ENCODE results near the gene WSCD2.
"Not testable (repeated sequence)": the region's sequence is repeated elsewhere in the genome, so short reads cannot be mapped to it uniquely, and the experiment has no call there.

Gene WSCD2

DNA sequence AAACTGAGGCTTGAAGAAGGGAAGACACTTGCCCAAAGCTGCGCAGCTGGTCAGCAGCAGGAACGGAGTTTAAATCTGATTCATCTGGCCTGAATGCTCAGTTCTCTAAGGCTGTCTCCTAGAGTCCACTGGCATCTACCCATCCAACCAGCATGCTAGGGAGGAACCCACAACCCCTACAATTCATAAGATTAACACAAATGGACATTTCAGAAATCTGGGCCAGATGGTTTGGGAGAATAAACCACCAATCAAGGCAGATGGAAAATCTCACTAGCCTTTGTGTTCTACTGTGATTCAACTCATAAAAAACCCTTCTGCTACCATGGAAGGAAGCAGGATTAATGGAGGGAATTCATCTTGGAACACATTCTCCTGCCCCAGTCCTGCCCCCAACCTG lies 67.8 kb downstream of the WSCD2 start:
- DNase-seq (ENCODE audit: low read depth) = no peak

DNA sequence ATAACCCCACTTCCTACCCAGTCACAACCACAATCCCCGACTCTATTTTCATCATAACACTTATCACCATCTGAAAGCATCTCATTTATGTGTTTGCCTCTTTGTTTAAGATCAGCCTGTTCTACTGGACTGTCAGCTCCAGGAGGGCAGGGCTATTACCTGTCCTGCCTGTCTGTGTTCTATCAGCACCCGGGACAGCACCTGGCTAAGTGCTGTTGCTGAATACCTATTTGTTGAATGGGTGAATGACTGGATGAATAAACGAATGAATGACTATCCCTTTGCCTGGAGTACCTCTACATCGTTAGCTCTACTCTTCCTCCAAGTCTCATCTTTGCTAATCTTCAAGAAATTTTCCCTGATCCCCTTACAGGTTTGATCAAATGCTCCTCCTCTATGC lies 69.0 kb downstream of the WSCD2 start:
- DNase-seq (ENCODE audit: low read depth) = no peak

DNA sequence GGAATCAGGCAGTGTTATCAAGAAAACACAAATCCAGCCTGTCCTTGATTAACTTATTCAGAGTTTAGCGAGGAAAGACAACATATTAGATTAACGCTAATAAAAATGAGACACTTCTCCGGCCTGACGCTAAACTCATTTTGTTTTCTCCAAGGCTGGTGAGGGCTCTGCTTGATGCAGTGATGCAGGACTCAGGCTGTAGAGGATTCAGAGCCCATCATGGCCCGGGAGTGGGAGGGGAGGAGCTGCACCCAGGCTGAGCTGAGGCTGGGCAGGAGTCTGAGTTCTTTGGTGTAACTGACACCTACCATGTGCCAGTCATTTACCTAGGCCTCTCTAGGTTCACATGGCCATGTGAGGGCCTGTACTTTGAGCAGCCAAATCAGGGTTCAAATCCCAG lies 70.0 kb downstream of the WSCD2 start:
- DNase-seq (ENCODE audit: low read depth) = no peak

DNA sequence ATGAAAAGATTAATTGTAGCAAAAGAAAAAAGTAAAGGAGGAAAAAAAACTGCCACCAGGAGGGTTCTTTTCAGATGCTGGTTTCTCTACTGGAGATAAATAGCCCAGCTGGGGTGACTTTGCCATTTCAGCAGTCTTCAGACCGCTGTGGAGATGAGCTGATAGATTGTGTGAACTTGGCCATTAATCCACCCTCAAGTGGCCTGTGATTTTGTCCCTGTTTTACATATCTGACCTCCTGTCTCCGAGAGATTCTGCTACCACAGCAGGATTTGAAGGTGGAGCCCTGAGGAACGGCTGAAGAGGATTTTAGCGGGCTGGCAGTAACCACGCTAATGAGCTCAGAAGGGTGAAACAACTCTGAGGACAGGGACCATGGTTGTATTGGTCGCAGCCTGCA lies 72.7 kb downstream of the WSCD2 start:
- DNase-seq (ENCODE audit: low read depth) = no peak

DNA sequence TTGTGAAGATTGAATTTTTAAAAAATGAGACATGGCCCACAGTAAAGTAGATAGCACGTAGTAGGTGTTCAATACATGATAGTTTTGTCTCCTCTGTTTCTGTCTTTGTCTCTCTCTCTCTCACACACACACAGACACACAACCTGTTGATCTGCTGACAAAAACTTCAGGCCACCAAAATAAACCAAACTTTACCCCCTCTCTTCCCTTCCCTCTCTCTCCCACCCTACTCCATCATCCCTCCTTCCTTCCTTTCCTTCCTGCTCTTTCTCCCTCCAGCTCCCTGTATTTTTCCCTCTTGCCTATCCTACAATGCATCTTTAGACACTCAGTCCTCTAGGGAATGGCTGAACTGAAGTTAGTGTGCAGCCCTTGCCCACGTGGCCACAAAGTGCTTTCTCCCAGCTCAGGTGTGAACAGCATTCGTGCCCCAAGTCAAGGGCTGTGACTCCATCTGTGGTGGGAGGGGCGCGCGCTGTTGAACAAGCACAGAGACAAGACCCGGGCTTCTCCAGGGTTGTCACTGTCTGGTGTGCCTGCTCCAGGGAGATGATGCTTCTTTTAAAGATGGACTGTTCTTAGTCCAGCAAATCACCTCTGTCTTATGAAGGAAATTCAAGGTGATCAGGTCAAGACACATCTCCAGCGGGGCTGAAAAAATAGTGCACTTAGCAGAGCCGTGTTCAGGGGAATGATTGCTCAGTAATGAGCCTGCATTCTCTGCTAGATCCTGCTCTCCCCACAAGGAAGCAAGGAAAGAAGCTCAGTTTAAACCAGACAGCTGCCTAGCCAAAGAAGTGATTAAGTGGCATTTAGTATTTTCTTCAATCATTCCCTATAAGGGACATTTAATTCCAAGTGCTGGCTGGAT lies 75.3 kb downstream of the WSCD2 start:
- no peak for DNase-seq (ENCODE audit: low read depth)

DNA sequence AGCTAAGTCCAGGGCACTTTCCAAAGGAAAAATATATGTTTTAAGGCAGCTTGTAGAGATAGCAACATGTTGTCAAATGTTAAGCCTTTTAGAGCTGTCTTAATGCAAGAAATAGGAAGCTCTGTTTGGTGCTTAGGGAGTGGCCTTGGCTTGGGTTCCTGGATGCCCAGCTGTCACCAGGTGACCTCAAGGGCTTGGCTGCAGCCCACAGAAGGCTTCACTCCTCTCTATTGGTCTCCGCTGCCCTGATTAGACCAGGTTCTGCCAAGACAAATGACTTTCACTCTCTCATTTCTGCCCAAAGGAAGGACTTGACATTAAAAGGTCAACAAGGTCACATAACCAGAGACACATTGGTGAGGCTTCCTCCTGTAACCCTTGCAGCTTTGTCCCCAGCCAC lies 76.8 kb downstream of the WSCD2 start:
- DNase-seq (ENCODE audit: low read depth) = no peak

DNA sequence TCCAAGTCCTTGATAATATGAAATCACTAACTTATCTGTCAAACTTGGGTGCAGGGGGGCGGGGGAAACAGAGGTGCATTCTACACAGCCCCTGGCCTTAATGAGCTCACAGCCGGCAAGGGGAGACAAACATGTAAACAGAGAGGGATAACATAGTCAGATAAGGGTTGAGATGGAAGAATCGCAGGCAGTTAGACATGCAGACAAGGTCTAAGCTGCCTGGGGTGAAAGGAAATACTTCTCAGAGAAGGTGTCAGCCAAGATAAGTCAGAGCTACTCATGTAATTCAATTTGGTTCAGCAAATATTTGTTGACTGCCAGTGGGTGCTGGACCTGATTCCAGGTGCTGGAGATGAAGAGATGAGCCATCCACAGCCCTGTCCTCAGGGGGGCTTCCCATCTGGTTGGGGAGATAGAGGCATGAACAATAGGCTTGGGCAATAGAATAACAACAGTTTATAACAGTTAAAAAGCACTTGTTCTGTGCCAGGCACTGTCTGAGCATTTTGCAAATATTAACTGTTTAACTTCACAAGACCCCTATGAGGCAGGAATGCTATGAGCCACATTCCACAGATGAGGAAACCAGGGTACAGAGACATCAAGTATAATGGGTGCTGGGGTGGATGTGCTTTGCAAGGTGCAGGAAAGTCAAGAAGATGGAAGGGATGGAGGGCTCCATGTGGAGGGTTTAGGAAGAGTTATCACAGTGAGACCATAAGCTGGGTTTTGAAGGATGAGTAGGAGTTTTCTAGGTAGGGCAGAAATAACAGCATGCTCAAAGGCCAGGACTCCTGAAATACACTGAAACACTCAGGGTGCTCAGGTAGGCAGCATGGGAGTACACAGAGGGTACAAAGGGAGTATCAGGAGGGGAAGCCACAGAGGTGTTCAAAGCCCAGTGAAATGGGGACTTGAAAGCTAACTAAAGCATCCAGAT lies 79.0 kb downstream of the WSCD2 start:
- DNase-seq (ENCODE audit: low read depth) = no peak

DNA sequence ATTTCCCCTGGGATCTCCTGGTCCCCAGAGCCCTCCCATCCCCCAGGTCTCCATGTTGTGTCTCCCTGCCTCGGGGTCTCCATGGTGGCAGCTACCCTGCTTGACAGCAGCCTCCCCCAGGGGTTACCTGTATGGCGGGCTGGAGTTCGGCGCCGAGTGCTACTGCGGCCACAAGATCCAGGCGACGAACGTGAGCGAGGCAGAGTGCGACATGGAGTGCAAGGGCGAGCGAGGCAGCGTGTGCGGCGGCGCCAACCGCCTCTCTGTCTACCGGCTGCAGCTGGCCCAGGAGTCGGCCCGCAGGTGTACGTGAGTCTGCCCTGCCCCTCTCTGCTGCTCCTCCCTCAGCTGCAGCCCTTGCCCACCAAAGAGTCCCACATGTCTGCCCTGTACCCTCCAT lies 80.9 kb downstream of the WSCD2 start:
- no peak for DNase-seq (ENCODE audit: low read depth)

DNA sequence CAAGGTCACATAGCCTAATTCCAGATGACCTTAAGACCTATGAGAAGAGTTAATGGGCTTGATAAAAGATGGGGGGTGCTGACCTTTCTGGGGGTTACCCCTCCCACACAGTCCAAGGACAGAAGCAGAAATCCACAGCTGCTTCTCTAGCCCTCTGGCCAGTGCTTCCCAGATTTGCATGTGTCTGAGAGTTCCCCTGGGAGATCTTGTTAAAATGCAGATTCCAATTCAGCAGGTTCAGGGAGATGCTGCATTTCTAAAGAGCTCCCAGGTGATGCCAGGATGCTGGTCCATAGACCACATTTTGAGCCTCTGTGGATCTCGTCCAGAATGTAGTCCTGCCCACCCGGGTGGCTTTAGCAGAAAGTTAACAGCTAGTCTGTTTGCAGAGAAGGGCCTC lies 82.1 kb downstream of the WSCD2 start:
- DNase-seq (ENCODE audit: low read depth) = no peak

DNA sequence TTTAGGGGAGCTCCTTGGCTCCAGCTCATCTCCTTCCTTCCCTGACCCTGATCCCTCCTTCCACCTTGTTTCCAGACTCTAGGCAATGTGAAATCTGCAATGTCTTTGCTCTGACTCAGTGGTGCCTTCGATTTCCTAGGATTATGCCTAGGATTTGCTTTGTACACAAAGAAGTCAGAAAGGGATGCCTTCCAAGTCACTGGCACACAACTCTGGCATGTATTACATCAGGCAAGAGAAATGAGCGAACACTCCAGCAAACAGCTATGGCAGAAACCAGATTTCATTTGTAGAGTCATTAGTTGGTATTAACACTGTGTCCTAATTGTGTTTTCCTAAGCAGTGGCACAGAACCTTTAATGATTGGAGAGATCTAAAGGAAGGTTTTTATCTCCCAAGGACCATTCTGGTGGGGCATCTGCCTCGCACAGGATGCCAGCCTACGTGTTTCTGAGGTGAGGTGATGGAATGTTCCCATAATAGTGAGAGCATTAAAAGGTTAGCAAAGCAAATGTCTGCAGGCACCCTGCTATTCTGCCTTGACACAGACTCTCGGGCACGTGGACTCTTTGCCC lies 84.9 kb downstream of the WSCD2 start:
- no peak for DNase-seq (ENCODE audit: low read depth)

DNA sequence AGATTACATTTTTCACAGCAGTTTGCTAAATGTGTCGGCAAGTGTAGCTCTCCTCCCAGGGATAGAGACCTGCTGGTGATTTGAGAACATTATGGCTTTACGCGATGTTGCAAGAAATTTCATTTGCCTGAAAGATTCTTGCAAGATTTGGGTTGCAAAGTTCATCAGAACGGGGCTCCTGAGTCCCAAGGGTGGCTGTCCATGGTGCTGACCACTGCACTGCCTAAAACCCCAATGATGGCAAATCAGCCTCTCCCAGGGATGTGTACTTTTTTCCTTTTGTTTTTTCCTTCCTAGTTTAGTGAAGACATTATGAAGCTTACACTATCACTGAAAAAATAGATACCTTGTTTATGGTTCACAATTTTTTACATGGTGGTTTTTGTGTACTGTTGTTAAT lies 85.4 kb downstream of the WSCD2 start:
- DNase-seq (ENCODE audit: low read depth) = peak; percentile 4

DNA sequence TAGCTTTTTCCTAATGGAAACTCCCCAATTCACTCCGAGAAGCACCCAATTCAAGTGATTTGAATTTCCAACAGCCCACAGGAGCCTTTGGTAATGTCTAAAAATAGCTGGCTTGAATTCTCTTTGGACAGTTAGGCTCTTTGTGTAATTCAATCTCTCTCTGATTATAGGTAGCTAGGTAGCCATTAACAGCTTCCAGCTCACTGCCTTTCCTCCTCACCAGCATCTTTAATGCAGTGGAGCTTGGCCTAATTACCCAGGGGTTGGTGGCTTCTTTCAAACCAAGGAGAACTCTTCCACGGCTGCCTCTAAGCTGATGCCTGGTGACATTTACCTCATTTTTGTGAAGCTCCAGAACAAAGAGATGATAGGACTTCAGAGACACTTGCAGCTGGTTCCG lies 86.4 kb downstream of the WSCD2 start:
- DNase-seq (ENCODE audit: low read depth) = no peak

DNA sequence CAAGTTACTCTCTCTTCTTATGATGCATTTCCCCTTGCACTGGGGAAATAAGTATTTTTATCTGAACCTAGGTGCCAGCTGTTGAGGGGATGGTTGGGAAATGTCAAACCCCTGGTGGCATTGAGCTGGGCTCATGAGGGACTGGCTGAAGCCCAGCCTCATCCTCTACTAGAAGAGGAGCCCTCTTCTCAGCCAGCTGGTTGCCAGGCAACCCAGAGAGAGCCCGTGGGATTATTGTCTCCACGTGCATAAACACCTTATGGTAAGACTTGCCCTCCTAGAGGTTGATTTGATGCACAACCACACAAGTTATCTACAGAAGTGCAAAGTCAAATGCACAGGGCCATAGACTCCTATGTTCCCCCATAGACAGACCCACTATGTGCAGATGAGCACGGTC lies 89.8 kb downstream of the WSCD2 start:
- DNase-seq (ENCODE audit: low read depth) = no peak

DNA sequence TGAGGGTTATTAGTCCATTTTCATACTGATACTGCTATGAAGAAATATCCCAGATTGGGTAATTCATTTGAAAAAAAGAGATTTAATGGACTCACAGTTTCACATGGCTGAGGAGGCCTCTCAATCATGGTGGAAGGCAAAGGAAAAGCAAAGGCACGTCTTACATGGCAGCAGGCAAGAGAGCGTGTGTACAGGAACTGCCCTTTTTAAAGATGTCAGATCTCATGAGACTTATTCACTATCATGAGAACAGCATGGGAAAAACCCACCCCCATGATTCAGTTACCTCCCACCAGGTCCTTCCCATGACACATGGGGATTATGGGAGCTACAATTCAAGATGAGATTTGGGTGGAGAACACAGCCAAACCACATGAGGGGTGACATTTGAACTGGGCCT lies 96.0 kb downstream of the WSCD2 start:
- DNase-seq (ENCODE audit: low read depth) = not testable (repeated sequence)

DNA sequence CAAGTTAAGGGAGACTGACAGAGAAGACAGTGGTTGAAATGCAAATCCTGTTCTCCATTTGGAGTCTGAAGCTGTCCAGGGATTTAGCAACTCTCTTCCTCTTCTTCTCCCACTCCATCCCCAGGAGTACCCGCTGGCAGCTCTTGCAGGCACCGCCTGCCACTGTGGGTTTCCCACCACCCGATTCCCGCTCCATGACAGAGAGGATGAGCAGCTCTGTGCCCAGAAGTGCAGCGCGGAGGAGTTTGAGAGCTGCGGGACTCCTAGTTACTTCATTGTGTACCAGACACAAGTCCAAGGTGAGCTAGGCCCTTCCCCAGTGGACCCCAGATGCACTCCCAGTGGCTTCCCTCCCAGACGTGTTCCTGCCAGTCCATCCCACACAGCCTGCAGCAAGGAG lies 97.8 kb downstream of the WSCD2 start:
- DNase-seq (ENCODE audit: low read depth) = no peak

DNA sequence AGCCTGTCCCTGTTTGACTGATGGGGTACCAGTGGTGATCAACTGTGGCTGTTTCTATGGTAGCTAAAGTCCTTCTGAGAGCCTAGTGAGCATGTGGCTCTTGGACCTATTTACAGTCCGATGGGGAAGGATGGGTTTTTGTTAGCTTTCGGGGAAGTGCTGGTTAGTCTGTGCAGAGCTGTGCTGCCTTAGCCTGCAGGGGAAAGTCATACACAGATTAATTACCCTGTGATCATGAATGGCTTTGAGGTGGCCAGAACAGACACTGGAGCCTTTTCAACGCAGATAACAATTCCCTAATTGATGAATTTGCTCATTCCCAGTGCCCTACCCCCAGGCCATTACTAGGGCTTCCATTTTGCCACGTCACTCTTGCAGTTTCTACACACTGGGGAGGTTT lies 99.7 kb downstream of the WSCD2 start:
- no peak for DNase-seq (ENCODE audit: low read depth)

DNA sequence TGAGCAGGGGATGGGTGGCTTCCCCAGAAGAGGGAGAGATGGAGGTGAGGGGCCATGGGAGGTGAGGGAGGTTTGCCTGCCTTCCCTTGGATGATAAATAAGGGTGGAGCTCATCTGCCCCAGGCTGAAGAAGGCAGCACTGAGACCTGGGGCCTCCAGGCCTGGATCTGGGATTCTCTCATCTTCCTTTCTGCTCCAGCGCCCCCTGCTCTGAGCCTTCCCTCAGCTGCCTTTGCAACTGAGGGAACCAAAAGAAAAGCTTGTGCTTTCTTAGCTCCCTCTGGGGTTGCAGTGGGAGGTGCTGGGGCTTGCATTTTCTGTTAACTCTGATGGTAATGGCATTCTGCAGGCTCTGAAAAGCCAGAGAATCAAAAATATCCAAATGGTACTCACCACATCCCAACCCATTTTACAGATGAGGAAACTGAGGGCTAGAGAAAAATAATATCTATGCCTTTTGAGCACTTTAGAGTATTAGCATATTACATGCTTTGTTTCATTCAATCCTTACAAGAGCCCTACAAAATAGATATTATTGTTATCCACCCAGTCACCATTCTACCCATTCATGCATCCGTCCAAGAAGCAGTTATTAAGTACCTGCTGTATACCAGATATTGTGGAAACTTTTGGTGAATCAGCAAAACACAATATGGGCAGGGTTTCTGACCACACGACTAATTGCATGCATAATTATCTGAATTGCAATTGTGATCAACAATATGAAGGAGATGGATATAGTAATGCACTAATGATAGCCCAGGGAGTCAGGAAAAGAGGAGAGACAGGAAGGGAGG lies 102.2 kb downstream of the WSCD2 start:
- no peak for DNase-seq (ENCODE audit: low read depth)

DNA sequence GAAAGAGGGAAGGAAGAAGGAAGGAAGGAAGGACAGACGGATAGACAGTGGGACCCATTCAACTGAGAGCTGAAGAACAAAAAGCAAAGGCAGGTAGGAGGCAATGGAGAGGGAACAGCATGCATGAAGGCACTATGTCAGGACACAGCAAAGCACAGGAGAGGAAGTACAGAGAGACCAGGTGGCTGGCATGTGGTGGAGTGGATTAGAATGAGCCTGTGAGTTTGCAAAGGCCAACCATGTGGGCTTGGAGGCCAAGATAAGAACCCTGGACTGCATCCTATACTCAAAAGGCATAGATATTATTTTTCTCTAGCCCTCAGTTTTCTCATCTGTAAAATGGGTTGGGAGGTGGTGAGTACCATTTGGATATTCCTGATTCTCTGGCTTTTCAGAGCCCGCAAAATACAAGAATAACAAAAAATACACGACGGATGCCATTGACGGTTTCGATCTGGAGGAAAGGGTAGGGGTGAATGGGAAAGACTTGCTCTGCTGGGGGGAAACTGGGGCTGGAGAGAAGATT lies 102.9 kb downstream of the WSCD2 start:
- DNase-seq (ENCODE audit: low read depth) = no peak

DNA sequence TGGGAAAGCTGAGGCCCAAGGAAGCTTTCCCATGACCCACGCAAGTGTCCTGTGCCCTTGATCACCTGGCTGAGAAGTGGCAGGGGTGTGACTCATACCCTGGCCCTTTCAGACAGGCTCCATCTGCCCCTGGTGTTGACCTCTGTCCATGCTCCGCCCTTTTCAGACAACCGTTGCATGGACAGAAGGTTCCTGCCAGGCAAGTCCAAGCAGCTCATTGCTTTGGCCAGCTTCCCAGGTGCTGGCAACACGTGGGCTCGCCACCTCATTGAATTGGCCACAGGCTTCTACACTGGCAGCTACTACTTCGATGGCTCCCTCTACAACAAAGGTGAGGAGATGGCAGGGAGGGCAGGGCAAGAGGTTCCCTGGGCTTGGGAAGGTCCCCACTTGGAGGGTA lies 103.5 kb downstream of the WSCD2 start:
- no peak for DNase-seq (ENCODE audit: low read depth)

DNA sequence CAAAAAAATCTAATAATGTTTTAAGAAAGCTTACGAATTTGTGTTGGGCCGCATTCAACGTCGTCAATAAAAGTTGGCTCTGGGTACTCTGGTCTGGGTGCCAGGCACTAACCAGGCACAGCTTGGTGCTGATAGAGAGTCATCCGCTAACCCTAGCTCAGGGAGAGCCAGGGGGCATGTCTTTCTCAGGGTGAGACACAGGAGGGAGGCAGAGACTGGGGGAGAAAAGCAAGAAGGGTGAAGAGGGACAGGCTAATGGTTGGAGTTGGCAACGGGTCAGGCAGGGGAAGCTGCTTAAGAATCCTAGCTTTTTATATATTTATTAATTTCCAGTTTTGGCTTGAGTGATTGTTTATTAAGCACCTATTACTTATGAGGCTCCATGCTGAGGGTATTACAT lies 105.1 kb downstream of the WSCD2 start:
- peak; percentile 6 for DNase-seq (ENCODE audit: low read depth)

DNA sequence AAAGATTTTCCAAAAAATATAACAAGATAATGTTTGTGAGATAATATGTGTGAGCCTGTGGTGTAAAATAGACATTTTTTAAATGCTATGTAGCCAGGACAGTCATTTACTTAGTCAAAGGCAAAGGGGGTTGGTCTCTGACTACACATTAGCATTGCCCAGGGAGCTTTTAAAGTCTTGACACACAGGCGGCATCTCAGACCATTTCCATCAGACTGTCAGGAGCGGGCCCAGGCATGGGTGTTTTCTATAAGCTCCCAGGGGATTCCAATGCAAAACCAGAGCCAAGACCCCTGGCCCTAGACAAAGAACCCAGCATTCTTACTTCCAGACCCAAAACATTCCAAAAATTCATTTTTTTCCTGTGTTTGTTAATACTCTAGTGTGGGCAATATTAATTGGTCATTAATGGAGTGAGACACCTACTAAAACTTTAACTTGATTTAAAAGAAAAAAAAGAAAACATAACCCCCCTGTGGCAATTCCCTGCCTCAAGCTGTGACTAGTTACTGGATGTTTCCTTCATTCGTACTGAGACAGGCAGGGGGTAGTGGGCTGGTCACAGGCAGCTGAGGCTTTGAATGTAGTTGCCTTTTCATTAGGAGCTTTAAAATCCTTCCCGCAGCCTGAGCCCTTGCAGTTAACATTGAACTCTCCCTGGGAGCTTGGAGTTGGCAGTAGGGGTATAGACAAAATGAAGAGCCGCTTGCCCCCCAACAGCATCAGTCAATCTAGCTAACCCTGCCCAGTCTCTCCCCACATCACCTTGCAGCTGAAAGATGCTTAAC lies 106.3 kb downstream of the WSCD2 start:
- no peak for DNase-seq (ENCODE audit: low read depth)
